Globus pallidus (tissue), 1 donor: ENCODE measurements around the gene GRIN1.
"Not testable (repeated sequence)": the region's sequence is repeated elsewhere in the genome, so short reads cannot be mapped to it uniquely, and the experiment has no call there.

Experiments
- DNase-seq: peaks from one replicate; pipeline ENCODE4 v3.0.0-alpha.2; 2015; ENCODE audit warnings: low spot score

The GRIN1 gene

DNA sequence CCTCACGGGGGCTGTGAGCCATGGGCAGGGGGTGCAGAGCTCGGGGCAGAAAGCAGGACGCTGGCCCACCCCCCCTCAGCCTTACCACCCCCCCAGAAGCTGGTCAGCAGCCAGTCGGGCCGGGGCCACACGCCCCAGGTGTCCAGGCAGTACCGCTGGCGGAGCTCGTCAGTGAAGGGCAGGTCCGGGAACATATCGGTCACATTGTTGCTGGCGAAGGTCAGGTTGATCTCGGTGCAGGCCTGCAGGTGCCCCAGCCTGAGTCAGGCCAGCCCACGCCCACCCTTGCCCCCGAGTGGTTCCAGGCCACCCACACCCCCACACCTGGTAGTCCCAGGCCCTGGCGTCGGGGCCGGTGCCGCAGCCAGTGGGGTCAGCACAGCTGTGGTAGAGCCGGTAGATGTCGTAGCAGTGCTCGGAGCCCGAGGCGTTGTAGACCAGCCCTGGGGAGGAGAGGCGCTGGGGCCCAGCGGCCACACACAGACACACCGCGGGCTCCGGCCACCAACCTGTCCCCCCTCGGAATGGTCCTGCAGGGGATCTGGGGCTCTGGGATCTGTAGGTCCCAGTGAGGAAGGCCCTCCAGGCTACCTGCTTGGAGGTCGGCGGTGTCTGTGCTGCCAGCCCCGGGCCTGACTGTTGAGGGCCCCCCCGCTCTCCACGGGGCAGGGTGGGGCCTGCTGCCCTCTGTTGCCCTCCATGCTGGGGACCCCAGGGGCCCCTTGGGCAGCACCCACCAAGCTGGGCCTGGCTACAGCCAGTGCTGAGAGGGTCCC is 27.0 kb upstream of the GRIN1 start:
- no peak for DNase-seq

DNA sequence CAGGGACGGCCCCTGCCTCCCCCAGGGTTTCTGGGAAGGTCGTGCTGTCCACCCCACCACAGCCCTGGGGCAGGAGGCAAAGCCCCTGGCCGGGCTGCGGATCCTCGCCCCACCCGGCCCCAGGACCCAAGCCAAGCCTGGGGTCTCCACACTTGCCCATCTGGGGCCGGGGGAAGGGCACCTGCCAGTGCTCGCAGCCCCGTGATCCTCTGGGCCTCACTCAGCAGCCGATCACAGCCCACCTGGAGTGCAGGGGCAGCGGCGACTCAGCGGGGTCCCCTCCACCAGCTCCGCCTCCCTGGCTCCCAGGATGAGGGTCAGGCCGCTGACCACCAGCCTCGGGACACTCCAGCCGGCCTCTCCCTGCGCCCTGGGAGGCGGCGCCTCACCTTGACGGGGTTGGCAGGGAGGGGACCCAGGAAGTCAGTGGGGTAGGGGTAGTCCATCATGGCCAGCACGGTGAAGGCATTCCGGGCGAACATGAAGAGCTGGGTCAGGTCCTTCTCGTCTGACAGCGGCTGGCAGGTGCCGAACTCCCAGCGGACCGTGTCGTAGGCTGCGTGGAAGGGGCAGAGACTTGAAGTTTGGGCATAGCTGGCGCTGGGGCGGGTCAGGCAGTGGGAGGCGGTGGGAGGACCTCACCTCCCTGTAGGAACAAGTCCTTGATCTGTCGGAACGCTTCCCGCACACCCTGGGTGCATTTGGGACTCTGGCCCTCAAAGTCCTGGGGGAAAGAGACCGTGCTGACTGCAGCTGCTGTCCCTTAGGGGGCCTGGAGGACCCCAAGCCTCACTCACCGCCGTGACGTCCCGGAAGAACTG is 26.2 kb upstream of the GRIN1 start:
- DNase-seq: no peak

DNA sequence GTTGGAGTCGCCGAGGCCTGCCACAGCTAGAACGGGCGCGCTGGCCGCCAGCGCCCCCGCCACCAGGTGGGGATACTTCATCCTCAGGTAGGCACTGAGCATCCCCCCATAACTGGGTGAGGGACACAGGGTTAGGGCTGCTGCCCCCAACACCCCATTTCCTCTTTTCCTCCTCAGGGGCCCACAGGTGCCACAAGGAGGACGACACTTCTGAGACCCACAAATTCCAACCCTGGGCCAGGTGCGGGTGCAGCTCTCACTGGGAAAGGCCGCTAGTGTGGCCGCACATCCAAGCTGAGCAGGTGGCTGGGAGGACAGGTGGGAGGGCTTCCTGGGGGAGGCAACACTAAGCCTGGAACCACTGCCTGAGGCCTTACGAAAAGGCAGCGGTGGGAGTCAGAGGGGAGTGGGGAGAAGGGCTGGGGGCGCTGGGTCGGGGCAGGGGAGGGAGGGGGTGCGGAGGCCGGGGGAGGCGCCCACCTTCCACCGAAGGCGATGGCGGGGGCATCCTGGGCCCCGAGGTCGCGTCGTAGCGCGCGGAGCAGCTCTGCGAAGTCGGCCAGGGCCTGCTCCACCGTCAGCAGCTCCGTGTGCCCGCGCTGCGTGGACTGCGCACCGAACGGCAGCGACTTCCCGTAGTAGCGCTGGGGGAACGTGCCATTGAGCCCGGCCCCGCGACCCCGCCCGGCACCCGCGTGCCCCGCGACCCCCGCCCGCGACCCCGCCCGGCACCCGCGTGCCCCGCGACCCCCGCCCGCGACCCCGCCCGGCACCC is 25.4 kb upstream of the GRIN1 start:
- no peak for DNase-seq

- DNase-seq: no peak
Measured at GRCh38 chr9:137114220-137114612, 24.7 kb upstream of the GRIN1 start.

- DNase-seq: peak; percentile 79
Measured at GRCh38 chr9:137114613-137115393, 24.2 kb upstream of the GRIN1 start, which contains the start of gene DPP7. Gene DPP7, minus strand, starts transcription at chr9:137114733. Its CDS starts 20 bp downstream, at chr9:137114713.

DNA sequence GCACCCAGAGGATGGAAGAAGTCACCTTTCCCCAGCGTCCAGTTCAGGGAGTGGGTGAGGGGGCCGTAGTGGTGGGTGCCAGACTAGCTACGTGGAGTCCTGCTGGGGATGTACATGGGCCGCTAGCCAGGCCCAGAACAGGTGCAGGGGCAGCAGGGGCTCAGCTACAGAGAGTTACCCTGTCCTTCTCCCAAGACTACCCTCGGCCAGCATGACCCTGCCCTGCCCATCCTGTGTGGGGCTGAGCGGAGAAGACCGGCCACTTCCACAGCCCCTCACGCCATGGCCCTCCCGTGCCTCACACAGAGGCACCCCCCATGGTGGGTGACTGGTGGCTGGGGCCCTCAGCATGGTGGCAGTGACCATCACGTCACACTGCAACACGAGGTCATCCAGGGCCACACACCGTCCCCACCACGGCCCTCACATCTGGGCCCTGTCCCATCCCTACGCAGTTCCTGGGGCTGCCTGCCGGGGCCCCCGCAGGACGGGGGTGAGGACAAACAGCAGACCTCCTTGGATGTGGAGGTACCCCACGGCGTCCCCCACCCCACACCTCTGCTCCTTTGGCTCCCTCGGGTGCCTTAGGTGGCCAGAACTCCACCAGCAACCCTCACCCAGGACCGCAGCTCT is 23.4 kb upstream of the GRIN1 start:
- no peak for DNase-seq

DNA sequence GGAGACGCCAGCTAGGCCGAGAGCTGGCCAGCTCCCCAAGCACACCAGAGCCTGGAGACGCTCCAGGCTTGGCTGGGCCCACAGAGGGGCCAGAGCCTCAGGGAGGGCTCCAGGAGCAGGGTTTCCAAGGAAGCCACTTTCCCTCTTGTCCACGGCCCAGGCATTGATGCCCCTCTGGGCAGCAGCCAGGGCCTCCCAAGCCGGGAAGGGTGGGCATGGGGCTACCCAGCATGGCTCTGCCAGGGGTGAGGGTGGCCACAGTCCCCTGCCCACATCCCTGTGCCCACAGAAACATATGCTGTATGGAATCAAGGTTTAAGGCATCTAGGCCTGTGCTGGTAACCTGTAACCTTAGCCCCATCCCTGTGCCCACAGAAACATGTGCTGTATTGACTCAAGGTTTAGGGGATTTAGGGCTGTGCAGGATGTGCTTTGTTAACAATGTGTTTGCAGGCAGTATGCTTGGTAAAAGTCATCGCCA is 22.9 kb upstream of the GRIN1 start:
- DNase-seq: no peak

- no peak for DNase-seq
Measured at GRCh38 chr9:137116728-137117127, 22.2 kb upstream of the GRIN1 start.

GRCh38 chr9:137117269-137117731 is 21.7 kb upstream of the GRIN1 start:
- DNase-seq: no peak

- DNase-seq: not testable (repeated sequence)
Measured at GRCh38 chr9:137118092-137118603, 20.8 kb upstream of the GRIN1 start.

DNA sequence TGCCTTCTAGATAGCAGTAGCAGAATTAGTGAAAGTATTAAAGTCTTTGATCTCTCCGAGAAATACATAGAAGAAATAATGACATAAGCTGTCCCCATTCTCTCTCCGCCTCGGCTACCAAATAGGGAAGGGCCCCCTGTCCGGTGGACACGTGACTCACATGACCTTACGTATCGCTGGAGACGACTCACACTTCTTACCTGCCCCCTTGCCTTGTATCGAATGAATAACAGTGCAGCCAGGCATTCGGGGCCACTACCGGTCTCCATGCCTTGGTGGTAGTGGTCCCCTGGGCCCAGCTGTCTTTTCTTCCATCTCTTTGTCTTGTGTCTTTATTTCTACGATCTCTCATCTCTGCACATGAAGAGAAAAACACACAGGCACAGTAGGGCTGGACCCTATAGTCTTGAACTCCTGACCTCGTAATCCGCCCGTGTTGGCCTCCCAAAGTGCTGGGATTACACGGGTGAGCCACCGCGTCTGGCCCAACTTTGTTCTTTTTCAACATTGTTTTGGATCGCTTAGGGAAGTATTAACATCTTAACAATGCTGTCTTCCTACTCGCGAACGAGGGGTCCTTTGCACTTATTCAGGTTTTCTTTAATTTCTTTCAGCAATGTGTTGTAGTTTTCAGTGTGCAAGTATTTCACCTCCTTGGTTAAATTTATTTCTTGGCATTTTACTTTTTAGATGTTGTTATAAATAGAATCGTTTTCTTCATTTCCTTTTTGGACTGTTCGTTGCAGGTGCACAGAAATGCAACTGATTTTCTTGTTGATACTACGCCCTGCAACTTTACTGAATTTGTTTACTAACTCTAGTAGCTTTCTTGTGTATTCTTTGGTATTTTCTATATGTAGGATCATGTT is 16.8 kb upstream of the GRIN1 start:
- DNase-seq: not testable (repeated sequence)

GRCh38 chr9:137122796-137123467 is 16.0 kb upstream of the GRIN1 start:
- not testable (repeated sequence) for DNase-seq

GRCh38 chr9:137123468-137123837 is 15.5 kb upstream of the GRIN1 start:
- no peak for DNase-seq

DNA sequence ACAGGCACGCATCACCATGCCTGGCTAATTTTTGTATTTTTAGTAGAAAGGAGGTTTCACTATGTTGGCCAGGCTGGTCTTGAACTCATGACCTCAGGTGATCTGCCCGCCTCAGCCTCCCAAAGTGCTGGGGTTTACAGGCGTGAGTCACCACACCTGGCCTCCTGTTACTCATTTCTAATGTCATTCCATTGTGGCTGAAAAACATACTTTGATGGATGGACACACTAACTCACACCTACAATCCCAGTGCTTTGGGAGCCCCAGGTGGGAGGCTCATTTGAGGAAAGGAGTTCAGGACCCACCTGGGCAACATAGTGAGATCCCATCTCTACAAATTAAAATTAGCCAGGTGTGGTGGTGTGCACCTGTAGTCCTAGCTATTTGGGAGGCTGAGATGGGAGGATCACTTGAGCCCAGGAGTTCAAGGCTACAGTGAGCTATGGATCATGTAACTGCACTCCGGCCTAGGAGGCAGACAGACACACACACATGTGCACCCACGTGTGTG is 14.9 kb upstream of the GRIN1 start:
- not testable (repeated sequence) for DNase-seq

DNA sequence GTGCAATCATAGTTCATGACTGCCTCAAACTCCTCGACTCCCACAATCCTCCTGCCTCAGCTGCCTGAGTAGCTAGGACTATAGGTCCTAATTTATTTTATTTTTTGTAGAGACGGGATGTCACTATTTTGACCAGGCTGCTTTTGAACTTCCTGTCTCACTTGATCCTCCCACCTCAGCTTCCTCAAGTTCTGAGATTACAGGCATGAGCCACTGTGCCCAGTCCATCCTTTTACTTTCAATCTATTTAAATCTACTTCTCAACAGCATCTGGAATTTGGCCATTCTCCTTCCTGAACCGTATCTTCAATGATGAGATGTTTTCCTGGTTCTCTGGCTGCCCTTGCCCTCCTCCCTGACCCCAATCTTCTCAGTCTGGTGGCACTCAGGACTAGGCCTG is 12.2 kb upstream of the GRIN1 start:
- no peak for DNase-seq

DNA sequence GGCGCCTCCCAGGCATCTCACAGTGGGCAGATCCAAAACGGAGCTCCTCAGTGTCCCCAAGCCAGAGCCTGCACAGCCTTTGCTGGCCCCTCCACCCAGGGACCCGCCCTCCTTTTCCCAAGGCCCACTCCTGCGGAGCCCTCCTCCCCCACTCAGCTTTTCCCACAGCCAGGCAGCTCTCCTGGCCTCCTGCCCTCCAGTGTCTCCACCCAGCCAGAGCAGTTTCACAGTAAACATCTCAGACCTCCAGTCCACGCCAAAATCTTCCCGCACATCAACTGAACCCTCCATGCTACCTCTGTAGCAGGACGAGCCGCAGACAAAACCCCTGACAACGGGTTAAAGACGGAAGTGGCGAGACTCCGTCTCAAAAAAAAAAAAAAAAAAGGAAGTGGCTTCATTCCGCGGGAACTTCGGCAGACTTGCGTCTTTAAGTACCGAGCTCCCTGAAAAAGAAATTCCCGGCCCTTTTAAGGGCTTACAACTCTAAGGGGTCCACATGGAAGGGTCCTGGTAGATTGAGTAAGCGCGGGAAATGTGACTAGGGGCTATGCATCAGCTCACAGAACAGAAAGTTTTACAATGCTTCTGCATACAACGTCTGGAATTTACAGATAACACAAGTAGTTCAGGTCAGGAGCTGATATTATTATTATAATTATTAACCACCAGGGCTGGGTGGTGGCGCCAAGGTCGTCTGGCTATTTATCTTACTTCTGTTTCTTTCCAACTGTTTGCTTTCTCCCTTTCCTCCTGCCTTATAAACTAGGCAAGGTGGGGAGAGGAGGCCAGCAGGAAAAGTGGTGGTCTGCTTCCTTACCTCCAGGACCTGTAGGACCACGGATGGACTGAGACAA is 11.4 kb upstream of the GRIN1 start:
- no peak for DNase-seq

DNA sequence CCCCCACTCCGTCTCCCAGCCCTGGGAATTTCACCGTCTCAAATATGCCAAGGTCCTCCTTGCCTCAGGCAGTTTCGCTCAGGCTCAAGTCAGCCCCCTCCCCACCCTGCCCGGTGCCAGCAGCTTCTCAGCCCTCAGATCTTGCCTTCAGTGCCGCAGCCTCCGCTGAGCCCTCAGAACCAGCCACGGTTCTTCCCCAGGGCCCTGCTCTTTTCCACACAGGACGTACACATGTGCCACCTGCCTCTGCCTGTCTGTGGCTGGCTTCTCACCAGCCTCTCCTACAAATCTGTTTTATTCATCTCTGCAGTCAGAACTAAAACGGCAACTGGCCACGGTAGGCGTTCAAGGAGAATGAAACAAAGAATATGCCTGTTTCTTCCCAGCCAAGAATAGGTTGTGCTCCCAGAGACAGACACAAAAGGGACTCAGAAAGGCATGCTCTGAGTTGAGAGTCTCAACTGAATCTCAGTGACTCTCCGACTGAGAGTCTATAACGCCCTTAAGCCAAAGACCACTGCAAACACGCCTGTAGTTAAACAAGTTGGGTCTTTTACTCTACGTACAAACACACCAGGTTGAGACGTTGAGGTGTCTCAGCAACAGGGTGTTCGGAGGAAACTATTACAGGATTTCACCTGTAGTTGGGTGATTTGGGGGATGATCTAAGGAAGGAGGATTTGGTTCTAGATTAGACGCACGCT is 10.6 kb upstream of the GRIN1 start:
- DNase-seq: no peak
